Measurements from ENCODE around the gene ASAP2.

DNA sequence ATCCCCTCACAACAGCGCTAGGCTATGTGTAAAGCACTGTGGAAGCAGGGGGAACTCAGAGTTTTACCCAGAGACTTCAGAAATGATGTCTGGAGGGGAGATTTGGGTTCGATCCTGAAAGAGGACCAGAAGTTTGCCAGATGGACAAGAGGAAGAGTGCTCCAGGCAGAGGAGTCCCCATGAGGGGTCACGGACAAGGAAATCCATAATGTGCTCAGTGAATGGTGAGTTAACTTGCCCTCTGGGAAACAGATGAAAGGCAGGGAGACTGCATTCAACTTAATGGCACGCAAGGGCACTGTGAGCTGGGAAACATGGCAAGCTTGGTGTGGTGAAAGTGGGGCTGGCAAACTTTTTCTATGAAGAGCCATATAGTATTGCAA lies 6.0 kb upstream of the ASAP2 start:
- no peak for TF ChIP-seq POLR2A (IDR thresholded peaks at IDR 0.05; ENCODE audit: low read depth, low read length)
- no peak for TF ChIP-seq POLR2AphosphoS5 (IDR thresholded peaks at IDR 0.05; ENCODE audit: low read depth, low read length)
